CD14-positive monocyte (primary cell): Measurements from ENCODE around the gene ZIC2. TPM values are rescaled to one million over a fixed set of nuclear protein-coding genes. Genes with fewer than 3 reads are reported as not detected.
"Not testable (repeated sequence)": the region's sequence is repeated elsewhere in the genome, so short reads cannot be mapped to it uniquely, and the experiment has no call there.

ENCODE experiments used
- DNase-seq, 3 donors: peaks; one replicate each; pipeline ENCODE4 v3.0.0-alpha.2; 2011 to 2022
- H2AFZ ChIP-seq: 2 replicates; pipeline ENCODE4 v1.6.0; 2012; ENCODE audit warnings: mild to moderate bottlenecking, low read depth, low read length, inconsistent platforms; ENCODE audit not compliant: insufficient read depth, poor library complexity, severe bottlenecking
- H3K27ac ChIP-seq, 2 donors: 1 replicate in 1 of 2; 2 replicates in 1 of 2; pipeline ENCODE4 v1.5.1; 2012 to 2013; ENCODE audit warnings: low read length in 2 of 2, control low read depth in 1 of 2, inconsistent platforms in 1 of 2, low read depth in 1 of 2, mild to moderate bottlenecking in 1 of 2
- H3K27me3 ChIP-seq, 2 donors: one replicate each; pipeline versions ENCODE4 v1.6.0 to v1.6.1; 2011 to 2013; ENCODE audit warnings: low read length in 2 of 2; ENCODE audit not compliant: control insufficient read depth in 2 of 2, insufficient read depth in 2 of 2
- H3K36me3 ChIP-seq, 2 donors: replicated peaks in 1 of 2; 1 replicate in 1 of 2; 2 replicates in 1 of 2; pipeline versions ENCODE4 v1.5.1 to v1.6.1; 2012 to 2013; ENCODE audit warnings: low read length in 2 of 2, control low read depth in 1 of 2, inconsistent platforms in 1 of 2, mild to moderate bottlenecking in 1 of 2; ENCODE audit not compliant: insufficient read depth in 2 of 2, control insufficient read depth in 1 of 2
- H3K4me1 ChIP-seq, 2 donors: 1 replicate in 1 of 2; 2 replicates in 1 of 2; pipeline versions ENCODE4 v1.5.1 to v1.6.1; 2012 to 2013; ENCODE audit warnings: low read length in 2 of 2, control low read depth in 1 of 2, inconsistent platforms in 1 of 2, mild to moderate bottlenecking in 1 of 2, moderate library complexity in 1 of 2; ENCODE audit not compliant: insufficient read depth in 2 of 2, control insufficient read depth in 1 of 2
- H3K4me2 ChIP-seq: replicated peaks from 2 replicates; pipeline ENCODE3; 2012; ENCODE audit warnings: low read length, moderate library complexity, mild to moderate bottlenecking; ENCODE audit not compliant: poor library complexity, severe bottlenecking; ENCODE audit errors: extremely low read depth
- H3K4me3 ChIP-seq, 3 experiments: fragments of 200-600 bp in 1 of 3; sonication (generic) in 1 of 3; replicated peaks in 1 of 3; 1 replicate in 2 of 3; 2 replicates in 1 of 3; pipeline ENCODE4 v1.5.1; 2011 to 2013; ENCODE audit warnings: low read length in 3 of 3, mild to moderate bottlenecking in 3 of 3, control low read depth in 2 of 3, low read depth in 2 of 3, inconsistent platforms in 1 of 3, moderate library complexity in 1 of 3
- H3K79me2 ChIP-seq: 2 replicates; pipeline ENCODE4 v1.6.0; 2012; ENCODE audit warnings: mild to moderate bottlenecking, control low read depth, inconsistent platforms, low read length, moderate library complexity; ENCODE audit not compliant: insufficient read depth
- H3K9ac ChIP-seq: 2 replicates; pipeline ENCODE4 v1.6.0; 2017; ENCODE audit warnings: low read length, mild to moderate bottlenecking; ENCODE audit not compliant: insufficient read depth, poor library complexity, severe bottlenecking
- H3K9me3 ChIP-seq, 2 donors: replicated peaks in 1 of 2; 1 replicate in 1 of 2; 2 replicates in 1 of 2; pipeline versions ENCODE4 v1.5.1 to v1.6.1; 2012 to 2013; ENCODE audit warnings: low read length in 2 of 2, control low read depth in 1 of 2; ENCODE audit not compliant: control insufficient read depth in 1 of 2, insufficient read depth in 1 of 2
- H4K20me1 ChIP-seq: 2 replicates; pipeline ENCODE4 v1.6.0; 2012; ENCODE audit warnings: mild to moderate bottlenecking, low read length, control low read depth, moderate library complexity; ENCODE audit not compliant: insufficient read depth
- H3K27ac Mint-ChIP-seq, 7 donors: one replicate each; pipeline ENCODE4 v1.8.0; 2020; ENCODE audit warnings: mild to moderate bottlenecking in 7 of 7, mixed read lengths in 7 of 7, moderate library complexity in 6 of 7, inconsistent platforms in 2 of 7
- H3K27me3 Mint-ChIP-seq, 3 donors: one replicate each; pipeline ENCODE4 v1.8.0; 2021 to 2022; ENCODE audit warnings: low read depth in 3 of 3, mild to moderate bottlenecking in 3 of 3, mixed read lengths in 3 of 3, moderate library complexity in 3 of 3, inconsistent platforms in 1 of 3
- H3K36me3 Mint-ChIP-seq, 2 donors: one replicate each; pipeline ENCODE4 v1.8.0; 2020; ENCODE audit warnings: mixed read lengths in 2 of 2, inconsistent platforms in 1 of 2, mild to moderate bottlenecking in 1 of 2
- H3K4me1 Mint-ChIP-seq: one replicate; pipeline ENCODE4 v1.8.0; 2020; ENCODE audit warnings: mild to moderate bottlenecking, mixed read lengths
- H3K4me3 Mint-ChIP-seq, 2 donors: one replicate each; pipeline ENCODE4 v1.8.0; 2020; ENCODE audit warnings: mild to moderate bottlenecking in 2 of 2, mixed read lengths in 2 of 2, moderate library complexity in 1 of 2
- H3K9me3 Mint-ChIP-seq, 7 donors: one replicate each; pipeline ENCODE4 v1.8.0; 2020 to 2022; ENCODE audit warnings: mixed read lengths in 7 of 7, mild to moderate bottlenecking in 6 of 7, moderate library complexity in 6 of 7, inconsistent platforms in 2 of 7
- CTCF ChIP-seq: fragments of 200-600 bp; IDR thresholded peaks from one replicate; pipeline ENCODE4 v1.8.0; 2022; ENCODE audit warnings: antibody characterized with exemption, mild to moderate bottlenecking
- WGBS: methylation state at CpG from one replicate; pipeline ENCODE4 v1.1.5; 2013; ENCODE audit warnings: missing lambda C conversion rate; ENCODE audit not compliant: insufficient coverage; 5-methylcytosine and 5-hydroxymethylcytosine counted together
- intact Hi-C, 2 donors: fragments of 100-400 bp; cut with micrococcal nuclease; formaldehyde crosslinking; loops; one replicate each; pipeline versions ENCODE4 v1.15.0 to v1.15.1; 2023
- polyA plus RNA-seq, 3 donors: library from polyadenylated mRNA; depleted of rRNA in 1 of 3; unstranded in 2 of 3; stranded (reverse) in 1 of 3; fragments of 300-500 nt in 2 of 3; fragments of >200 nt in 1 of 3; fragmentation: Illumina TruSeq in 2 of 3; gene quantifications; 1 replicate in 2 of 3; 2 replicates in 1 of 3; pipeline ENCODE4 v1.2.3, GENCODE V29; 2012 to 2021

ZIC2 gene
- polyA plus RNA-seq, 3 donors: not detected

- no peak overlapping the region for H3K27ac ChIP-seq
- intact Hi-C loops: no loop called here
- no peak for DNase-seq
- H3K4me1 Mint-ChIP-seq: no peaks in the 10 kb centered on the region
- H3K27me3 Mint-ChIP-seq: peaks cover 35 to 53% (median 38%) of the 10 kb centered on the region in 3 donors
- no peak overlapping the region for H3K9ac ChIP-seq
- H4K20me1 ChIP-seq: no peaks in the 10 kb centered on the region
- peaks cover 2 to 20% of the 10 kb centered on the region in 2 donors for H3K27me3 ChIP-seq
- H3K9me3 Mint-ChIP-seq: no peaks in the 10 kb centered on the region
- no peak for TF ChIP-seq CTCF
- no peak overlapping the region for H3K4me2 ChIP-seq
- no peak overlapping the region for H2AFZ ChIP-seq
- no peak overlapping the region for H3K4me3 Mint-ChIP-seq
- H3K27ac Mint-ChIP-seq: no peak overlapping the region
- no peak overlapping the region for H3K4me3 ChIP-seq
- H3K9me3 ChIP-seq: no peaks in the 10 kb centered on the region
- no peaks in the 10 kb centered on the region for H3K36me3 Mint-ChIP-seq
- H3K79me2 ChIP-seq: no peaks in the 10 kb centered on the region
- no peaks in the 10 kb centered on the region for H3K4me1 ChIP-seq
- no peaks in the 10 kb centered on the region for H3K36me3 ChIP-seq
- 94% methylated on average over 2 of the region's 7 CpGs for WGBS
Observed at GRCh38 chr13:99944102-99944501, 37.5 kb upstream of the ZIC2 start.

GRCh38 chr13:99944606-99945005, 37.0 kb upstream of the ZIC2 start:
- Mint-ChIP-seq H3K27ac (no peak overlapping the region), H3K4me3 (no peak overlapping the region), H3K4me1 (no peaks in the 10 kb centered on the region), H3K27me3 (peaks cover 35 to 57% (median 43%) of the 10 kb centered on the region in 3 donors), H3K36me3 (no peaks in the 10 kb centered on the region), H3K9me3 (peaks cover 0 to 2% (median 0%) of the 10 kb centered on the region in 7 donors)
- Histone ChIP-seq H3K9me3 (no peaks in the 10 kb centered on the region), H3K4me1 (no peaks in the 10 kb centered on the region), H3K27me3 (peaks cover 4 to 24% of the 10 kb centered on the region in 2 donors), H3K36me3 (no peaks in the 10 kb centered on the region), H3K79me2 (no peaks in the 10 kb centered on the region), H3K4me2 (no peak overlapping the region), H3K4me3 (no peak overlapping the region), H3K27ac (no peak overlapping the region), H2AFZ (no peak overlapping the region), H4K20me1 (no peaks in the 10 kb centered on the region), H3K9ac (no peak overlapping the region)
- 79% methylated on average over 2 of the region's 6 CpGs for WGBS
- intact Hi-C loops: no loop called here
- DNase-seq: no peak
- no peak for TF ChIP-seq CTCF

DNA sequence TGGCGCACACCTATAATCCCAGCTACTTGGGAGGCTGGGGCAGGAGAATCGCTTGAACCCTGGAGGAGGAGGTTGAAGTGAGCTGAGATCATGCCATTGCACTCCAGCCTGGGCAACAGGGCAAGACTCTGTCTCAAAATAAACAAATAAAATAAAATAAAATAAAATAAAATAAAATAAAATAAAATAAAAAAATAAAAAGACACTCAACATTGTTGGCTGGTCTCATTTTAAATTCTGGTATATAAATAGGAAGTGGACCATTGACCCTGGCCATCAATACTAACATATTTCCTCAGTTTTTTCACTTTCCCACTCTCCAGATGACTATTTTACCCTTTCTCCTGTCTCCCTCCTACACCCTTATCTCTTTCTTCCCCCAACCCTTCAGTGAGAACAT, 36.1 kb upstream of the ZIC2 start:
- H3K9me3 Mint-ChIP-seq, intact Hi-C loops, H3K9me3 ChIP-seq, H3K4me3 Mint-ChIP-seq, H3K79me2 ChIP-seq, H3K27ac Mint-ChIP-seq, H3K36me3 Mint-ChIP-seq, H3K4me2 ChIP-seq, H4K20me1 ChIP-seq, H3K4me1 ChIP-seq, H3K9ac ChIP-seq, DNase-seq, H3K36me3 ChIP-seq, H2AFZ ChIP-seq, H3K27ac ChIP-seq, H3K4me3 ChIP-seq, H3K4me1 Mint-ChIP-seq: not testable (repeated sequence)
- H3K27me3 ChIP-seq: peaks cover 4 to 33% of the 10 kb centered on the region in 2 donors
- H3K27me3 Mint-ChIP-seq: peaks cover 40 to 57% (median 45%) of the 10 kb centered on the region in 3 donors
- WGBS: no CpG with 5 or more reads among the region's 2 CpGs
